Neural progenitor cell (in vitro differentiated cells): ENCODE data around the gene SAMD4B.

Experiments used
- CTCF ChIP-seq: fragments of 200-600 bp; sonication (generic); IDR thresholded peaks from 2 replicates; pipeline ENCODE4 v1.5.1; 2017; ENCODE audit warnings: antibody characterized with exemption, mild to moderate bottlenecking
- EZH2 ChIP-seq: fragments of 200-600 bp; sonication (generic); IDR thresholded peaks from 2 replicates; pipeline ENCODE4 v1.6.1; 2017; ENCODE audit warnings: antibody characterized with exemption, mild to moderate bottlenecking, moderate library complexity
- EZH2phosphoT487 ChIP-seq: fragments of 200-600 bp; sonication (generic); IDR thresholded peaks from 2 replicates; pipeline ENCODE4 v1.6.1; 2017; ENCODE audit warnings: antibody characterized with exemption

GRCh38 chr19:39420769-39421168, 78.5 kb downstream of the SAMD4B start:
- no peak for TF ChIP-seq CTCF
- no peak for TF ChIP-seq EZH2phosphoT487
- no peak for TF ChIP-seq EZH2
